Measurements from ENCODE around the gene POLR1A. TPM values are rescaled to one million over a fixed set of nuclear protein-coding genes. Genes with fewer than 3 reads are reported as not detected.

Gene POLR1A
- total and polyA plus RNA-seq, 2 of the 8 experiments (the other 6 are each of a cell fraction or from before 2014, with no cell fraction given): 8.9 to 58.1 TPM

- no peak overlapping the region for H2BK5ac ChIP-seq (ENCODE audit: low read depth, low read length)
- H3K27me3 ChIP-seq (replicated peaks in 1 of 4; ENCODE audit: control insufficient read depth in 3 of 4, extremely low read depth in 1 of 4, insufficient read depth in 3 of 4, low read length in 3 of 4): no peaks in the 10 kb centered on the region
- FAIRE-seq (no peak), DNase-seq (ENCODE audit: low read depth in 1 of 2, low spot score in 2 of 2) (no peak)
- H3K14ac ChIP-seq (ENCODE audit: insufficient read length): no peak overlapping the region
- no peak overlapping the region for H3K4ac ChIP-seq (replicated peaks; ENCODE audit: insufficient read length, low read depth, low read length)
- H4K8ac ChIP-seq (ENCODE audit: extremely low read depth, insufficient read depth, low read length): no peak overlapping the region
- H2AFZ ChIP-seq (ENCODE audit: low read length): no peak overlapping the region
- peaks cover 25 to 72% (median 62%) of the 10 kb centered on the region in 4 experiments for H3K36me3 ChIP-seq (ENCODE audit: control insufficient read depth in 2 of 4, insufficient read depth in 4 of 4, low read length in 3 of 4)
- no peak overlapping the region for H2BK120ac ChIP-seq (replicated peaks; ENCODE audit: low read depth, low read length)
- H3K23me2 ChIP-seq (ENCODE audit: low read depth, low read length): no peaks in the 10 kb centered on the region
- TF ChIP-seq EP300 (IDR thresholded peaks at IDR 0.05; ENCODE audit: borderline replicate concordance in 1 of 2, low read depth in 2 of 2, low read length in 2 of 2) (no peak), SAP30 (IDR thresholded peaks at IDR 0.05; ENCODE audit: insufficient read depth, insufficient replicate concordance, low read length) (no peak), ASH2L (IDR thresholded peaks at IDR 0.05; ENCODE audit: low read length) (no peak), CHD2 (IDR thresholded peaks at IDR 0.05; ENCODE audit: low read length) (no peak), JUN (IDR thresholded peaks at IDR 0.05; ENCODE audit: low read depth, low read length) (no peak), GTF2F1 (IDR thresholded peaks at IDR 0.05; ENCODE audit: borderline replicate concordance, low read depth, low read length) (no peak), NANOG (IDR thresholded peaks at IDR 0.05; ENCODE audit: insufficient read depth, low read depth, low read length, poor library complexity, severe bottlenecking) (no peak), SP2 (IDR thresholded peaks at IDR 0.05; ENCODE audit: low read length) (no peak), EZH2 (IDR thresholded peaks at IDR 0.05; ENCODE audit: low read depth, low read length, severe bottlenecking) (no peak), SIX5 (IDR thresholded peaks at IDR 0.05; ENCODE audit: low read depth, low read length) (no peak)
- H3K9me3 ChIP-seq (ENCODE audit: insufficient read depth in 2 of 2, low read depth in 1 of 2, low read length in 1 of 2): no peaks in the 10 kb centered on the region
- no peak overlapping the region for H3K9ac ChIP-seq (replicated peaks in 1 of 4; ENCODE audit: extremely low read depth in 1 of 4, low read depth in 3 of 4, low read length in 3 of 4)
- H2AK5ac ChIP-seq (ENCODE audit: low read depth, low read length): no peak overlapping the region
- H2BK12ac ChIP-seq (ENCODE audit: low read depth, low read length): no peak overlapping the region
- no peak overlapping the region for H2BK20ac ChIP-seq (ENCODE audit: low read length)
- no peak overlapping the region for H3K4me3 ChIP-seq (ENCODE audit: extremely low read depth in 1 of 4, insufficient read depth in 2 of 4, low read depth in 3 of 4, low read length in 4 of 4)
- H3K56ac ChIP-seq (replicated peaks; ENCODE audit: insufficient read length, low read depth, low read length): no peak overlapping the region
- no peak overlapping the region for H3K27ac ChIP-seq (ENCODE audit: low read depth, low read length)
- H3K79me2 ChIP-seq (ENCODE audit: control insufficient read depth in 1 of 2, insufficient read depth in 2 of 2, low read length in 2 of 2): no peaks in the 10 kb centered on the region
- H3K23ac ChIP-seq (ENCODE audit: insufficient read length): no peak overlapping the region
- no peak overlapping the region for H3K18ac ChIP-seq (ENCODE audit: extremely low read depth, low read length)
- POLR2A ChIA-PET (ENCODE audit: partially characterized antibody): interaction anchor here (1.0 kb wide), 1 partner anchor 36 kb away, joined by 3 read pairs; the partner anchor contains the start of gene PTCD3
- no peak overlapping the region for H4K91ac ChIP-seq (replicated peaks; ENCODE audit: insufficient read length, low read length)
- no peak overlapping the region for H3K4me2 ChIP-seq (ENCODE audit: insufficient read depth in 1 of 2, low read depth in 2 of 2, low read length in 2 of 2)
- no peaks in the 10 kb centered on the region for H3K4me1 ChIP-seq (replicated peaks in 1 of 4; ENCODE audit: control insufficient read depth in 3 of 4, insufficient read depth in 4 of 4, low read length in 3 of 4)
- 97% methylated on average over 2 of the region's 2 CpGs; no CpG with 5 or more reads in 1 of the 2 experiments for WGBS, 2 experiments (ENCODE audit: extremely low coverage in 1 of 2, insufficient coverage in 1 of 2, insufficient read length in 1 of 2, insufficient replicate concordance in 2 of 2, low coverage in 1 of 2, low lambda C conversion rate in 2 of 2, missing lambda C conversion rate in 1 of 2)
- H2BK15ac ChIP-seq (ENCODE audit: low read length): no peak overlapping the region
- peaks cover 0 to 8% of the 10 kb centered on the region in 2 experiments for H4K20me1 ChIP-seq (replicated peaks in 1 of 2; ENCODE audit: control insufficient read depth in 1 of 2, insufficient read depth in 2 of 2, low read length in 2 of 2)
- CTCF ChIA-PET (ENCODE audit: partially characterized antibody): interaction anchor here (1.4 to 1.9 kb wide), 2 partner anchors 9 to 17 kb away, joined by 5 to 8 read pairs; no protein-coding TSS in a partner anchor
- H4K5ac ChIP-seq (ENCODE audit: insufficient read length, low read depth, low read length): no peak overlapping the region
- H3K79me1 ChIP-seq (ENCODE audit: low read depth, low read length): no peaks in the 10 kb centered on the region
Measured at GRCh38 chr2:86070868-86071267, 34.8 kb downstream of the POLR1A start.

All from H1 (cell line).